HS-27A (cell line): ENCODE results near the gene GTF2I.
"Not testable (repeated sequence)": the region's sequence is repeated elsewhere in the genome, so short reads cannot be mapped to it uniquely, and the experiment has no call there.

Experiments
- DNase-seq: peaks from one replicate; pipeline ENCODE4 v3.0.0-alpha.2; 2012; ENCODE audit warnings: low read depth, missing footprints

GTF2I gene

DNA sequence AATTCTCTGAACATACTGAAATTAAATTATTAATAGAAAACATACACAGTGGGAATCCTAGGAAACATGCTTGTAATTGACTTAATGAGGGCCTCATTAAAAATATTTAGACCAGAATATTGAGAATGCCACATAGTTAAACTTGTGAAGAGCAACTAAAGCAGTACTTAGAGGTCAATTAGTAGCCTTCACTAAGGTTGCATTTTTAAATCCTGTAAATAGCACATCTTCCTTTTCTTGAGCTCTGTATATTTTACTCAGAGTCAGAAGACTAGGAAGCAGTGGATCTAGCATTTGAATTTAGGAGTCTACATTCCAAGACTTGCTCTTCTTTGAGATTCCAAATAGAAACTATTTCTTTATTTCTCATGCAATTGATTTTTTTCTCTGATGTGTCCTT is 56.0 kb downstream of the GTF2I start:
- DNase-seq: no peak

DNA sequence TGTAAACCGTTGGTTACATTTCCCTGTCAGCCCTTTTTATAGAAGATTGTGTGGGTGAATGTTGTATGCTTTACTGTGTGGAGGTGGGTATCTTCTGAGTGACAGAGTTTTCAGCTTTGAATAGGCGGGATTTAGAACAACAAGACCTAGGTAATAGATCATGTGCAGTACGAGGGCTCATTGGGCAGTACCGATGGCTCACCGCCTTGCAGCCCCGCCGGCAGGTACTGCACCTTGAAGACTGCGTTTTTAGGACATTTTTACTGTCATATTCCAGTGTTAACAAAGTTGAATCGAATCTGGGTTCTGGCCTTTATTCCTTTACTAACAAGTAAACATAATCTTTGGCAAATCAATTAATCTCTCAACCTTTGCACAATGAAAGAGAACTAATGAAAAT is 60.4 kb downstream of the GTF2I start:
- DNase-seq: no peak

DNA sequence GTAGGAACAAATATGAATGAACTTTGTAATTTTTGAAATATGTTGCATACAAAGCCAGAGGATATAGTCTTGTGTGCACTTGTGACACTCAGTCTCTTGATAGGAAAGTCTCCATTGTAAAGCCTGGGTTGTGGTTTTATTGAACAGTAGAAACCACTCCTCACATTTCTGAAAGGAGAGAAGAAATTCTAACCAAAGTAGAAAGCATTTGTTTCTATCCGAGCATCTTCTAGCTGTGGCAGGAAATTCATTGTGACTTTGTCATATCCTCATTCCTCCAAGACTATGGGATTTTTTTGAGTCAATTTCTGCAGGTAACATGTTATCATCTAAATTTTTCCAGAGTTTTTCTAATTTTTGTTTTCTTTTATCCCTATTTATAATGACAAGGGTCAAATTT is 60.8 kb downstream of the GTF2I start:
- no peak for DNase-seq

DNA sequence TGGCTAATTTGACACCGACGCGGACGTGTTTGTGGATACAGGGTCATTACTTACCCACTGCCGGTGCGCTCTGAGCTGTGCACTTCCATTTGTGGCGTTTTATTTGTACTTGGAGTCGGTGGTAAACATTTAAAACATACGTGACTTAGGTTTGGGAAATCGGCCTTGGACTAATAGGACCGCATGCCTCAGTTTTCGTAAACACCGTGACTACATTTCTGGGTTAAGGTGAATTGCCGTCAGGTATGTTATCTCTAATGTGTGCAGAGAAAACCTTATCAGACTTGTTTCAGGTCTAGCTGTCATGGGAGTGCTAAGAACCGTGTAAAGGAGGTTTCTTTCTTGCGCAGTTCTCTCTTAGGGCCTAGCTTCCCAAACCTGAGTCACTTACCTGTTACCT is 64.6 kb downstream of the GTF2I start:
- DNase-seq: no peak

DNA sequence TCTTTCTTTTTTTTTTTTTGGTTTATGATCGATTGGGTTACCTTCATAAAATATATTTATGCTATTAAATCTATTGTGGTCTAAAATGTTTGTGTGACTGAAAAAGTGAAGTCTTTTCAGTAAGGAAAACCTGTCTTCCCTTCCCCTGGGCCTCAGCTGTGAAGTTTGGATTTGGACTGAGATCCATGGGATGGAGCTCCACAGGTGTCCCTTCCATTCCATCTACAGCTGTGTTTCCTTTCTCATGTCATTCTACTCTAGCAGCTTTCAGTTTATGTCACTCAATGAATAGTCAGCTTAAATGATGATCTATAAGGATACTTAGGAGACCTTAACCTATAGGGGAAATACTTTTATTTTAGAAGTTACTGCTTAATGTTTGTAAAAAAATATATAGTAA is 68.3 kb downstream of the GTF2I start:
- no peak for DNase-seq

DNA sequence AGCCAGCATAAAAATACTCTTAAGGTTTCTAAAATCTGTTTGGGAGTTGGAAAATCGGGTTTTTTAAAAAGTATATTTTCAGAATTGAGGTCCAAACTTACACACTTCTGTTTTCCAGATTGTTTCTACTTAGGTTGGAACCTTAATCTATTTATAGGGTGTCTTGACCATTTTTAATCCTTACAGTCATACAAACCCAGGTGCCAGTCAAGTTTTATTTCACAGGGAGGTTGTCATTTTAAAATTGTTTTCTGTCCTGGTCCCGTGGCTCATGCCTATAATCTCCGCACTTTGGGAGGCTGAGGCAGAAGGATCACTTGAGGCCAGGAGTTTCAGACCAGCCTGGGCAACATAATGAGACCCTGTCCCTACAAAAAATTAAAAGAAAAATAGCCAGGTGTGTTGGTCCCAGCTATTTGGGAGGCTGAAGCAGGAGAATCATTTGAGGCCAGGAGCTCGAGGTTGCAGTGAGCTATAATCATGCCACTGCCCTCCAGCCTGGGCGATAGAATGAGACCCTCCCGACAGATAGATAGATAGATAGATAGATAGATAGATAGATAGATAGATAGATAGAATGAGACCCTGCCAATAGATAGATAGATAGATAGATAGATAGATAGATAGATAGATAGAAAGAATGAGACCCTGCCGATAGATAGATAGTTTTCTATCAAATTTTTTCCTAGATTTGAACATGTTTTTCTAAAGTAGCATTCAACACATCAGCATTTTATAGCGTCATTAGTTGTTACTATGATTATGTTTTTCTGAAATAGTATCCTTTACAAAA is 69.0 kb downstream of the GTF2I start:
- DNase-seq: no peak

DNA sequence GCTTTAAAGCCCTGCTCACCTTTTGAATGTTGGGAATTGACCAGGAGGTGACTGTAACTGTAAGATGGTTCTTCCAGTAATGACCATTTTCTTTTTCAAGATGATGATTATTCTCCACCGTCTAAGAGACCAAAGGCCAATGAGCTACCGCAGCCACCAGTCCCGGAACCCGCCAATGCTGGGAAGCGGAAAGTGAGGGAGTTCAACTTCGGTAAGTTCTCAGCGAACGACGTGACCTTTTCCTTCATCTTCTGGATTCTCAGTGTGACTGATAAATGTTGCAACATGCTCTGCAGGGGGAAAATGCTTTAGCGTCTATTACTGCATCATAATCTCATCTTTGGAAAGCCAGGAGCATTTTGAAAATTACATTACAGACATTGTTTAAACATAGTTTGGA is 71.2 kb downstream of the GTF2I start:
- not testable (repeated sequence) for DNase-seq

DNA sequence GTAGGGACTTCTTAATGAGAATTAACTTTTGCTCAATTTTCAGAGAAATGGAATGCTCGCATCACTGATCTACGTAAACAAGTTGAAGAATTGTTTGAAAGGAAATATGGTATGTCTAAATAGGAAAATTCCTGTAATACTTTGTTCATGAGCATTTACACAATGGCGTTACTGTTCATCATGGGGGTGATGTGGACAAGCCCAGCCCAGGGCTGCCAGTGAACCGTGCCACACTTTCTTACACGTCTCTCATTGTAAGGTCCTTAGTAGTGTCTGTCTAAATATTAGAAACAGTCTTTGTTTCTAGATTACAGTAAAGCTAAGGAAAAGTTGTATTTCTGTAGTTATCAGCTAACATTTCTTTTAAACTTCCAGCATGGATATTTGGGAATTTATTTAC is 72.7 kb downstream of the GTF2I start:
- DNase-seq: not testable (repeated sequence)

DNA sequence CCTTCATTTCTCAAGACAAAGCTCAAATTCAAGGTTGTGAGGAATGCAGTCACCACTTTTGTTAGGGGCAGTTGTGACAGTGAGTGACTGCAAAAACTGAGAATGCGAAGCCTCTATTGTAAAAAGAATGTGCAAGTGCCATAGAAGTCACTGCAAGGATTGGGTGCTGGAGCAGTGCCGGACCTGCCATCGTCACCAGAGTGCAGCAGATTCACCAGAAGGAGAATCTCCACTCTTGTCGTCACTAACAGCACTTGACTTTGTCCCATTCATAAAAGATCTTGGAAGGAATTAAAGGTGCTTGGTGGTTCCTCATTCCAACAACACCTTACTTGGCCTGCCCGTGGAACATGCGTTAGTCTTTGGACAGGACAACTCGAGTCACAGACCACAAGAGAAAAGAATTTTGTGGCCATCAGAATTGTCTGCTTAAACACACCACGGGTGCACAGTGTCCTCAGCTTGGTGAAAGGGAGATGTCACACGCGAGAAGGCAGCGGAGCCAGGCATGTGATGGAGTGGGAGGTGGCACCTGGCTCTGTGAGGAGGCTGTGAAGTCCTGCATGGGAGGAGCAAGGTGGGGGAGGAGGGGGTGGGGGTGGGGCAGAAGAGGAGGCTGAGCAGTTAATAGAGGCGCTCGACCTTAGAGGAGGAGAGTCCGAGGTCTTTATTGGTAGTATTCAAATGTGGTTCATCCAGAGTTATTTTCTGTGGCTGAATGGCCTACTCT is 82.6 kb downstream of the GTF2I start:
- DNase-seq: not testable (repeated sequence)

DNA sequence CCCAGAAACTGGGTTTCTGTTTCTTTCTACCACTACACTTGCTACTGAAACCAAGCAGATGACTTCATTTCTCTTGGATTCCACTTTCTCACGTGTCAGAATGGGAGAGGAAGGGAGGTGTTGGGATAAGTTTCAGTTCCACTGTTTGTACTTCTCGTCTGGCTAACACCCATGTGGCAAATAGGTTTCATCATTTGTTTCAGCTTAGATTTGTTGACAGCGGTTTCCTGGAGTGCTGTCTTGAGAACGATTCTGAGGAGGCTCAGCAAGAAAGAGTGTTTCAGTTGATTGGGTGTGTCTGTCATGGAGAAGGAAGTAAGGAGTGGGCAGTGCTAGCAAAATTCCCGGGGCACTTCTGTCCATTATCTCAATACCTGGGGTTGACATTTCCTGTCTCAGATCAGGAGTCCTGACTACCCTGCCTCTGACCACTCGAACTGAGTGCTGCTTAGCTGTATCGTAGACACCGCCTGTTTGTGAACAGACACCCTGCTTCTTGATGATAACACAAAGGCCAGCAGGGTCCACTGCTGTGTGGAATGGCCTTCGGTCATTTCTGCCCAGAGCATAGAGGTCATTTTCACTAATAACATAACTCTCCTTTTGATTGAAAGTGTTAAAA is 86.5 kb downstream of the GTF2I start:
- not testable (repeated sequence) for DNase-seq

DNA sequence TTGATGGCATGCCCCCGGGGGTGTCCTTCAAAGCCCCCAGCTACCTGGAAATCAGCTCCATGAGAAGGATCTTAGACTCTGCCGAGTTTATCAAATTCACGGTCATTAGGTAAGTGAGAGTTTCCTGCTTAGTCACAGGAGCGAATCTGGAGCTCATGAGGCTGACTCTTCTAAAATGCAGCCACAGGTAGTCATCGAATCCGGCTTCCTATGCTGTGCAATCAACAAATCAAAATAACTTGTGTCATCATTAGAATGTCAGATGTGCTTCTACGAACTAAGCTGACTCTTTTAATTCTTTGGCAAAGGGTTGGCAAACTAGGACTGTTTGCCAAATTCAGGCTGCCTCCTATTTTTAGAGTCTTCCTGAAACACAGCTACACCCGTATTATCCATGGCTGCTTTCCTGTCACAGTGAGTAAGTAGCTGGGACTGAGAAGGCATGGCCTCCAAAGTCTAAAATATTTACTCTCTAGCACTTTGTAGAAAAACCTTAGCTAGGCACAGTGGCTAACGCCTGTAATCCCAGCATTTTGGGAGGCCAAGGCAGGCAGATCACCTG is 96.5 kb downstream of the GTF2I start:
- DNase-seq: not testable (repeated sequence)

DNA sequence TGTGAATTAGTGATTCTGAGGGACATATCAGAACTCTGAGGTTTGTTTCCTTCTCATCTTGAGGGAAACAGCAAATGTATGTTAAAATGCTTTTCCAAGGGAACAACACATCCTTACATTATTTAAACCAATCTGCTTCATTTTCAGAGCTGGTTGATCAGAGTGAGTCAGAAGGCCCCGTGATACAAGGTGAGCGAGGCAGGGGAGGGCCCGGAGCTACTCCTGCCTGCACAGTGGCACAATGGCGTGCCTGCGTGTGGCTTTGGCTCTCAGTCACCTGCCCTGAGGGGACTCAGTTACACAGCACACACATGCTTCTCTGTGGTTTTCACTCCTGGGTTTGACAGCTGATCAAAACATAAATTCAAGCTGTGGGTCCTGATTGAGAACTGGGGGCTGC is 99.2 kb downstream of the GTF2I start:
- not testable (repeated sequence) for DNase-seq

DNA sequence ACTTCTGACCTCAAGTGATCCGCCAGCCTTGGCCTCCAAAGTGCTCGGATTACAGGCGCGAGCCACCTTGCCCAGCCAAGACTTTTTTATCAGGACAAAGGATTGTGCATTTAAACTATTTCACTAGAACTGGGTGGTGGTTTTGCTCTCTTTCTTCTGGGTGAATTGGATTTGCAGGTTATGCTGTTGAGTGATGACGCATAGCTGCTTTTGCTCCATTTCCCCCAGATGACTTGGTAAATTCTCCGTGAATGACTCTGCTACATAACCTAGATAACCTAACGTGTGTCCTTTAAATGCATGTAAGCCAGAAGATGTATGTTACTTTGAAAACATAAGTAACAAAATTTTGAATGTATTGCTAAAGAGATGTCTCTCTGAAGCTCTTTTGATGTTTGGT is 100.8 kb downstream of the GTF2I start:
- not testable (repeated sequence) for DNase-seq

DNA sequence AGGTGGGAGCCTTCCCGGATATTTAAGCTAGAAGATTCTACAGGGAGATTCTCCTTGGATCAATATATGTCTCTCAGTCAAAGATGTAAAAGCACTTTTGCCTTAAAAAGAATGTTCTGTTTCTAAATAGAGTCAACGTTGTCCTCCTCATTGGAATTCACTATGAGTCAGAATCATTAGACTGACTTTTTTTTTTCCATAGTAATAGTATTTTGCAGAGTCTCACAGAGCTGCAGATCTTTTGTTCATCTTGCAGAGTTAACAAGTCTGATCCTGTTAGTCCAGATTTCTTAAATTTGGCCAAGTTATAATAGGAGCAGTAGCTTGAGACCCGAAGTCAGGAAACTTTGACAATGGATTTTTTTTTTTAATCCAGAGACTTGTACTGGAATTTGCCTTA is 101.5 kb downstream of the GTF2I start:
- not testable (repeated sequence) for DNase-seq

DNA sequence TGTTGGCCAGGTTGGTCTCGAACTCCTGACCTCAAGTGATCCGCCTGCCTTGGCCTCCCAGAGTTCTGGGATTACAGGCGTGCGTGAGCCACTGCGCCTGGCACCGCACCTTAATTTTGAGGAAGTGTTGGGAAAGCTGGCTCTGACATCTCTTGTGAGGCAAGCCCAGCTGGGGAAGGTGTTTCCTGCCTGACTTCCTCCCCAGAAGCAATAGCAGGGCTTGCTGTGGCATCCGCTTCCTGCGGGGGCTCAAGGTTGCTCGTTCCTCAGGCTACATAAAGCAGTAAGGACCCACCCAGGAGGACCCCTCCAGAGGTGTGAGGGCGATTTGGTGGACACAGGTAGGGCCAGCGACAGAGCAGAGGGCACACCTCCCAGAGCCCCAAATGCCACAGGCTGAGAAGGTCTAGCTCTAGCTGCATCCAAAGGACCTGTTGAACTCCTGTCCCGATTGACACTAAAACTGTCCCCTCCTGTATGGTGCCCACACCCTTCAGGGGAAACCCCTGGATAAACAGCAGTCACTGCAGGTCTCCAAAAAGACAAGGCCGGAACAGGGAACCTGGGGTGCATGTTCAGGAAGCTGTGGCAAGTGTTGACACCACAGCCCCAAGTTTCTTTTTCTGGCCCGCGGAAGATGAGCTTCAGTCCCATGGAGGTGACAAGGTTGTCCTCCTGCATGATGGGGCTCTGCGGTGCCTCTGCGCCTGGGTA is 107.8 kb downstream of the GTF2I start:
- DNase-seq: not testable (repeated sequence)

DNA sequence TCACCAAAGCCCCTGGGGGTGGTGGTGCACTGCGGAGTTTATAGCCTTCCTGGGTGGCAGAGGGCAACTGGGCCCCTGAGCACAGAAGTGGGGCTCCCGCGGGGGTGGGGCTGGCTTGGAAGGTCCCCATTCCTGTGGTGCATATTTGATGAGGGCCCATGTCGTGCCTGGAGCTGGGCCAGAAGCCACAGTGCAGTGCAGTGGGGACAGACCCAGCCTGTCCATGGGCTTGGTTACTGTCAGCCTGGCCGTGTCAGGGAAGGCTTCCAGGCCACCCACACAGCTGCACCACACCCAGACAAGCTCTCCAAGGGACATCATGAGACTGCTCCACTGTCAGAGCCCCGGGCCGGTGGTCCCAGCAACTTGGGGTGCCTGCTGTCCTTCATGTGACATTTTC is 109.0 kb downstream of the GTF2I start:
- not testable (repeated sequence) for DNase-seq

DNA sequence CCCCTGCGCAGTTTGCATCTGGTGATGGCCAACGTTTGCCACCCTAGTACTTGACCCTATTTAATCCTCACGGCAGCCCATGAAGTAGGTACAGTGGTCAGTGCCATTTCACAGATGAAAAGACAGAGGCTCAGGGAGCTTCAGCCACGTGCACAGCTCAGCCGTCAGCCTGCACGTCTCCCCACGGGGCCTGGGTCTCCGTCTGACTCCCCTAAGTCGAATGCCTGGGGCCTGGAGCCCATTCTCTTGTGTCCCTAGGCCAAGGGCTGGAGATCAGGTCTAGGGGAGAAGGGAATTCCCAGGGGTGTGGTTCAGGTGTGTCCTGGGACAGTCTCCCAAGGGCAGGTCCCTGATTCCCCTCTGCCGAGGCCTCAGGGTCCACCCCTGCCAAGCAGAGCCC is 109.5 kb downstream of the GTF2I start:
- not testable (repeated sequence) for DNase-seq

DNA sequence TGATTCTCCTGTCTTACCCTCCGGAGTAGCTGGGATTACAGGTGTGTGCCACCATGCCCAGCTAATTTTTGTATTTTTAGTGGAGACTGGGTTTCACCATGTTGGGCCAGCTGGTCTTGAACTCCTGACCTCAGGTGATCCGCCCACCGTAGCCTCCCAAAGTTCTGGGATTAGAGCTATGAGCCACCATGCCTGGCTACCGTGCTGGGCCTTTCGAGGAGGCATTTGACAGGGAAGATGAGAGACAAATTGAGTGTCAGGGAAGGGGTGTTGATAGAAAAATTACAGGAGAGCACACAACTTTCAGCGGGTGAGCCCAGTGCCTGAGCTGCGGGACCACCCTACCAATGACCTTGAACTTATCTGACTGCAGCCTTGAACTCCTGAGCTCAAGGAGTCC is 112.5 kb downstream of the GTF2I start:
- DNase-seq: not testable (repeated sequence)

DNA sequence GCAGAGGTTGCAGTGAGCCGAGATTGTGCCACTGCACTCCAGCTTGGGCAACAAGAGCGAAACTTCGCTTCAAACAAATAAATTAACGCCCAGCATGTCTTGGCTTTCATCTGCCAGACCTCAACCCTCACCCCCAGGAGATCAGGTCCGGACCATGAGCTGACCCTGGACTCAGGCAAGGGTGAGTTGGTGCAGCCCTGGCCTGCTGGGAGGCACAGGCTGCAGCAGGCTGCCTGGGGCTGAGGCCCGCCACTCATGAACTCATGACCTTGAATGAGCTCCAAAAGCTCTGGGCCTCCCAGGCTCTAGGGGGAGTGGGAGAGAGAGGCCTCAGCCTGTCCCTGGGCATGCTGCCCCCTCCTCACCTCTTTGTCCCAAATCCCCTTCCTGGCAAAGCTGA is 114.6 kb downstream of the GTF2I start:
- DNase-seq: not testable (repeated sequence)

DNA sequence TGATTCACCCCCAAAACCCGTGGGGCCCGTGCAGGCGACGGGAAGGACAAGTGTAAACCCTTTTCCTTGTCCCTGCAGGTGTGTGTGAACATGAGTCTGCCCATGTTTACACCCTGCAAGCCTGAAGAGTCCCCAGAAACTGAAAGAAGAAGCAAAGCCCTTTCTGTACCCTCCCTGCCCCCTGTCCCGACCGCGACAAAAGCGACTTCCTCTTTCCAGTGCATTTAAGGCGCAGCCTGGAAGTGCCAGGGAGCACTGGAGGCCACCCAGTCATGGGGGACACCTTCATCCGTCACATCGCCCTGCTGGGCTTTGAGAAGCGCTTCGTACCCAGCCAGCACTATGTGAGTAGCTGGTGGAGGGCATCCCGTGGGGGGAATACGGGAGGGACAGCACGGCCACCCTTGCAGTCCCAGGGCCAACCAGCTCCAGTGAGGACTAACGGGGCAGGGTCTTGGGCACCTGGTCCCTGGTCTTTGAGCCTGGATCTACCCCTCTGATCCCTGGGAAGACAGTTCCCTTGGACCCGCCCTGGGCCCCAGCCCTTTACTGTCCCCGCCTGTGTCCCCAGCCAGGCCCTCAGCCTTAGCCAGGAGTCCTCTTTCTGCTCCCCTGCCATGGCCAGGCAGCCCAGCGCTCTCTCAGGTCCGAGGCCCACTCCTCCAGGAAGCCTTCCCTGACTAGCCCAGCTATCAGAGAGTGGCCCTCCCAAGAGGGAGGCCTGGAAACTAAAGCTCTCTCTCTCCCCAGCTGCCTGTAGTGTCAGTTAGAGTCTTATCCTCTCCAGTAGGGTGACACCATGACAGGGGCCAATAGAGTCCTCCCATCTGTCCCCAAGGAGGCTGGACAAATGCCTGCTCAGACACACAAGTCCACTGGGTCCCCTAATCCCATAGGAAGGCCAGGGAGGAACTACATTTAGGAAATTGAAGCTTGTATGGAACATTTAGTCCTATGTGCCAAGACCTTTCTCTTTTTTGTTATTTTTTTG is 116.5 kb downstream of the GTF2I start, which contains the start of gene NCF1:
NCF1 (plus strand) TSS at position 252 of the 991 bp plus-strand sequence; CDS start at position 273, 21 bp downstream.
- not testable (repeated sequence) for DNase-seq

DNA sequence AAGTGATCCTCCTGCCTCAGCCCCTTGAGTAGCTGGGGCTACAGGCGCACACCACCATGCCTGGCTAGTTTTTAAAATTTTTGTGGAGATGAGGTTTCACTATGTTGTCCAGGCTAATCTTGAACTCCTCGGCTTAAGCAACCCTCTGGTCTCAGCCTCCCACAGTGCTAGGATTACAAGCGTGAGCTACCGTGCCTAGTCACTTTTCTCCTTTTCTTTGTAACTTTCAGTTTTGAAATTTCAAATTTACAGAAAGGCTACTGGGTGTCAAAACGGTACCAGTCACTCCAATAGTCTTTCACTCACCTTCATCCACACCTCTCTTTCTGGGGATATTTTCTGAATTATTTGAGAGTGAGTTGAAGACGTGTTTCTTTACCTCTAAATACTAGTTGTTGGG is 117.6 kb downstream of the GTF2I start:
- not testable (repeated sequence) for DNase-seq
